Skeletal muscle tissue (tissue), 4 donors: ENCODE data around the gene AFG1L. TPM values are rescaled to one million over a fixed set of nuclear protein-coding genes. Genes with fewer than 3 reads are reported as not detected.

Experiments used
- H3K27ac ChIP-seq: one replicate; pipeline ENCODE4 v1.7.0; 2013; ENCODE audit warnings: mild to moderate bottlenecking, low read depth, low read length, inconsistent platforms
- H3K27me3 ChIP-seq, 3 donors: one replicate each; pipeline ENCODE4 v1.7.0; 2013; ENCODE audit warnings: low read length in 3 of 3; ENCODE audit not compliant: control insufficient read depth in 3 of 3, insufficient read depth in 3 of 3
- H3K36me3 ChIP-seq, 3 donors: one replicate each; pipeline ENCODE4 v1.7.0; 2013; ENCODE audit warnings: low read length in 3 of 3; ENCODE audit not compliant: control insufficient read depth in 3 of 3, insufficient read depth in 3 of 3
- H3K4me1 ChIP-seq, 3 donors: one replicate each; pipeline ENCODE4 v1.7.0; 2013; ENCODE audit warnings: low read length in 3 of 3, mild to moderate bottlenecking in 3 of 3; ENCODE audit not compliant: control insufficient read depth in 3 of 3, insufficient read depth in 3 of 3
- H3K4me3 ChIP-seq, 3 donors: one replicate each; pipeline ENCODE4 v1.7.0; 2013; ENCODE audit warnings: low read length in 3 of 3
- H3K9ac ChIP-seq, 3 donors: one replicate each; pipeline ENCODE4 v1.7.0; 2013; ENCODE audit warnings: low read length in 3 of 3, mild to moderate bottlenecking in 3 of 3, moderate library complexity in 2 of 3, low read depth in 1 of 3
- H3K9me3 ChIP-seq, 3 donors: one replicate each; pipeline ENCODE4 v1.7.0; 2013; ENCODE audit warnings: low read length in 3 of 3; ENCODE audit not compliant: control insufficient read depth in 3 of 3
- total RNA-seq: library from RNA; depleted of rRNA; stranded (reverse); fragments of >200 nt; gene quantifications from one replicate; pipeline ENCODE4 v1.2.3, GENCODE V29; 2014
- donor health status: Osteomylitis.

The AFG1L gene
- total RNA-seq, 1 donor from 2014 or later: 5.2 TPM

GRCh38 chr6:108337721-108338120 is 42.9 kb downstream of the AFG1L start:
- Histone ChIP-seq H3K36me3 (no peaks in the 10 kb centered on the region), H3K27ac (no peak overlapping the region), H3K4me1 (no peaks in the 10 kb centered on the region), H3K9me3 (no peaks in the 10 kb centered on the region), H3K4me3 (no peak overlapping the region), H3K27me3 (no peaks in the 10 kb centered on the region), H3K9ac (no peak overlapping the region)

GRCh38 chr6:108341372-108341771 is 46.5 kb downstream of the AFG1L start:
- no peak overlapping the region for H3K9ac ChIP-seq
- H3K27me3 ChIP-seq: no peaks in the 10 kb centered on the region
- H3K36me3 ChIP-seq: no peaks in the 10 kb centered on the region
- no peaks in the 10 kb centered on the region for H3K4me1 ChIP-seq
- no peaks in the 10 kb centered on the region for H3K9me3 ChIP-seq
- no peak overlapping the region for H3K27ac ChIP-seq
- H3K4me3 ChIP-seq: no peak overlapping the region

- H3K27me3 ChIP-seq: no peaks in the 10 kb centered on the region
- no peak overlapping the region for H3K9ac ChIP-seq
- no peak overlapping the region for H3K4me3 ChIP-seq
- H3K9me3 ChIP-seq: no peaks in the 10 kb centered on the region
- no peaks in the 10 kb centered on the region for H3K36me3 ChIP-seq
- no peaks in the 10 kb centered on the region for H3K4me1 ChIP-seq
- H3K27ac ChIP-seq: no peak overlapping the region
These were observed 49.0 kb downstream of the AFG1L start for GRCh38 chr6:108343894-108344293.

GRCh38 chr6:108348655-108349349 is 53.9 kb downstream of the AFG1L start:
- no peaks in the 10 kb centered on the region for H3K36me3 ChIP-seq
- H3K27me3 ChIP-seq: no peaks in the 10 kb centered on the region
- no peak overlapping the region for H3K4me3 ChIP-seq
- H3K27ac ChIP-seq: no peak overlapping the region
- no peaks in the 10 kb centered on the region for H3K9me3 ChIP-seq
- H3K4me1 ChIP-seq: no peaks in the 10 kb centered on the region
- no peak overlapping the region for H3K9ac ChIP-seq

GRCh38 chr6:108350528-108350927 is 55.7 kb downstream of the AFG1L start:
- H3K27ac ChIP-seq: no peak overlapping the region
- no peaks in the 10 kb centered on the region for H3K9me3 ChIP-seq
- no peaks in the 10 kb centered on the region for H3K36me3 ChIP-seq
- no peak overlapping the region for H3K4me3 ChIP-seq
- no peaks in the 10 kb centered on the region for H3K4me1 ChIP-seq
- no peak overlapping the region for H3K9ac ChIP-seq
- H3K27me3 ChIP-seq: no peaks in the 10 kb centered on the region

DNA sequence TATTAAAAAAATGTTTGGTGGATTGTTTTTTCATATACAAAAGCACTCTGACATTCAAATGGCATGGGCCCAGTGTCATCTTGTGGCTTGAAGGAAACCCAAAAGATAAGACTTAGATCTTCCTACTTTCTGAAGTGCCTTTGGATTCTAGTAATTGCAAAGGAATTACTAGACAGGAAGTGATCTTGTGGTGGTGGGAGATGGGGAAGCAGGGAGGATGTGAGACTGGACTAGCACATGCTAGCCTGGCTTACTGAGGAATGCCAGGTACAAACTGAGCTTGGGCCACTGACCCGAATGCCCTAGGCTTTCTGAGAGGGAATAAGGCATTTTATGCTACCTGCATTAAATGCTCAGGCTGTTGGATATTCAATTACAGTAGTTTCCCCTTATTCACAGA is 59.0 kb downstream of the AFG1L start:
- no peak overlapping the region for H3K27ac ChIP-seq
- H3K27me3 ChIP-seq: no peaks in the 10 kb centered on the region
- no peak overlapping the region for H3K4me3 ChIP-seq
- H3K9ac ChIP-seq: no peak overlapping the region
- H3K4me1 ChIP-seq: no peaks in the 10 kb centered on the region
- H3K36me3 ChIP-seq: peaks cover 0 to 2% (median 0%) of the 10 kb centered on the region in 3 donors
- H3K9me3 ChIP-seq: no peaks in the 10 kb centered on the region

DNA sequence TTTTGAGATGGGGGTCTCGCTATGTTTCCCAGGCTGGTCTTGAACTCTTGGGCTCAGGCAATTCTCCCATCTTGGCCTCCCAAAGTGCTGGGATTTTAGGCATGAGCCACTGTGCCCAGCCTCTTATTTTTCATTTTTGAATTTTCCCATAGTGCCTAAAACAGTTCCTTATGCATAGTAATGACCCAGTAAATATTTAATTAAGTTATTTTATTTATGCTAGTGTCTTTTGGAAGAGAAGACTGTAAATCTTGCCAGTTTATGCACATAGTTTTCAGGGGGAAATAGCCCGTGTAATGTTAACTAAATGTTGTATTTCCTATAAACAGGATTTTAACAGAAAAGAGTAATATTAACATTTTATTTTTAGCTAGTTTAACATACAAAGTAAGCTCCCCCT is 60.3 kb downstream of the AFG1L start:
- Histone ChIP-seq H3K9me3 (no peaks in the 10 kb centered on the region), H3K4me3 (no peak overlapping the region), H3K9ac (no peak overlapping the region), H3K36me3 (peaks cover 0 to 2% (median 0%) of the 10 kb centered on the region in 3 donors), H3K4me1 (no peaks in the 10 kb centered on the region), H3K27ac (no peak overlapping the region), H3K27me3 (no peaks in the 10 kb centered on the region)

DNA sequence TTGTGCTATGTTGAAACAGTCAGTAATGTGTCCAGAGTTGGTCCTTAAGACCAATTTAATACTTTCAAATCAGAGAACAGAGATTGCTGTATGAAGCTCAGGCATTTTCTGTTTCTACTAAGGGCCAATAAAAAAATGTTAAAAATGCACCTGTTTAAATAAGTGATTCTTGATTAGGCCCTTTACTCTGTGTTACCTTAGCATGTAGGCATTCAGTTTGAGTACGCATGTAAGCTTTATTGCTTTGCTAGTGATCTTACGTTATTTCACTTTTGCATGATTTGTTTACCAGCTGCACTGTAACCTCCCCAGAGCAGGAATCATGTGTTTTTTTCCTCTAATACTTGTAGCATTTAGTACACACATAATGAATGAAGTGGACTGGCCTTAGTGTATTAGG is 61.0 kb downstream of the AFG1L start:
- no peaks in the 10 kb centered on the region for H3K27me3 ChIP-seq
- H3K27ac ChIP-seq: no peak overlapping the region
- no peak overlapping the region for H3K4me3 ChIP-seq
- H3K36me3 ChIP-seq: peaks cover 0 to 2% (median 0%) of the 10 kb centered on the region in 3 donors
- H3K9ac ChIP-seq: no peak overlapping the region
- H3K4me1 ChIP-seq: no peaks in the 10 kb centered on the region
- no peaks in the 10 kb centered on the region for H3K9me3 ChIP-seq

DNA sequence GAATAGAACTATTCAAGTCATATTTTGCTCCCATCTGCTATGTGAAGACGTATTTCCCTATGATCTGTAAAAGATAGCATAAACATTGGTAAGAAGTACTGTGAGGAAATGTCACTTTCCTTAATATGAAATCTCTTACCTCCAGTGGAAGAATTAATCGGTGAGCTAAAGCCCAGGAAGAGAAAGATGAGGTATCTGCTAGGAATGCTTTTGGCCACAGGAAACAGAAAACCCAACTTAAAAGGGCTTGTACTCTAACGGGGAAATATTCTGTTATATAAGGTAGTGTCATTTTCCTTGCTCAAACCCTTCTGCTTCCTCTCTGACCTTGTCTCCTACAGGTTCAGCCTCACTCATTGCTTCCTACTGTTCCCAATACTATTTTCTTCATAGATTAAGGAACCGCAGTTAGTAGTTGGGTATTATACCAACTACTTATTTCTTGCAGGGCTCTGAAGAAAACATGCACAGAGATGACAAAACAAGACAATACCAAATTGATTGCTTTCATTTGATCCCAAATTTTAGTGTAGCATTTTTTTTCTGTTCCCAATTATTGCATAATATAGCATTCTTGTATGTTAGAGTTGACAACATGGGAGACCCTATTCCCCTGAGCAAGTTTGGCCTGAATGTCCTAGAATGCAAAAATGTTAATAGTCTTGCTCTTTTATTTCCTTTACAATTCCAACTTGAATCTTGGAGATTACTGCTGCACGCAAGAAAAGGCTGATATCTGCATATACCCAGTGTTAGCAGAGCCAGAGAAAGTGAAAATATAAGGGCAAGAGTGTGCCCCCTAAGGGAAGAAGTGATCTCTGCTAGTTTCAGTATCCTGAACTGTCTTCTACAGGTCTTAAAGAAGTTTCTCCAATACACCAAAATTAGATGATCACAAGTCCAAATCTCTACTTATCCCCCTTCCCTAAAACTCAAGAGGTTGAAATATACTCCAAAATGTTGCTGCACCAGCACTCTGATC is 65.3 kb downstream of the AFG1L start:
- Histone ChIP-seq H3K9ac (no peak overlapping the region), H3K36me3 (peaks cover 0 to 2% (median 0%) of the 10 kb centered on the region in 3 donors), H3K9me3 (no peaks in the 10 kb centered on the region), H3K4me1 (no peaks in the 10 kb centered on the region), H3K27me3 (no peaks in the 10 kb centered on the region), H3K4me3 (no peak overlapping the region), H3K27ac (no peak overlapping the region)

GRCh38 chr6:108360919-108361311 is 66.1 kb downstream of the AFG1L start:
- Histone ChIP-seq H3K4me3 (no peak overlapping the region), H3K9me3 (no peaks in the 10 kb centered on the region), H3K27me3 (no peaks in the 10 kb centered on the region), H3K27ac (no peak overlapping the region), H3K36me3 (peaks cover 0 to 2% (median 0%) of the 10 kb centered on the region in 3 donors), H3K9ac (no peak overlapping the region), H3K4me1 (no peaks in the 10 kb centered on the region)
